ENCODE data around the gene SRPK1. TPM values are rescaled to one million over a fixed set of nuclear protein-coding genes. Genes with fewer than 3 reads are reported as not detected.
A peak's percentile ranks its signal among the peaks of the same experiment; 100 is the strongest.
"Not testable (repeated sequence)": the region's sequence is repeated elsewhere in the genome, so short reads cannot be mapped to it uniquely, and the experiment has no call there.

SRPK1 gene
- total and polyA plus RNA-seq, 4 donors, result 9.6 to 78.9 (median 23.6) TPM

DNA sequence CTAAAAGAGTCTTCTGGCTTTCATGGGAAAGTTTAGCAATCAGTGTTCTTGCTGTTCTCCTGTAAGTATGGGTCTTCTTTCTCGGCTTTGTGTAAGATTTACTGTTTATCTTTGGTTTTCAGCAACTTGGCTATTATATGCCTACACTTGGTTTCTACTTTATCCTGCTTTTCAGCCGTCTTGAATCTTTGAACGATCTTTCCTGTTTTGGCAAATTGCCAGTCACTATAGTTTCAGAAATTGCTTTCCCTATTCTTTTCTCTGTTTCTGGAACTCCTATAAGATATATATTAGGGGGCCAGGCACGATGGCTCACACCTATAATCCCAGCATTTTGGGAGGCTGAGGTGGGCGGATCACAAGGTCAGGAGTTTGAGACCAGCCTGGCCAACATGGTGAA lies 14.6 kb upstream of the SRPK1 start:
- no peaks in the 10 kb centered on the region for H3K36me3 ChIP-seq (ENCODE audit: control insufficient read depth in 4 of 4, insufficient read depth in 4 of 4, low read length in 4 of 4)
- no peak for ATAC-seq (ENCODE audit: insufficient read depth, low FRiP score)
- peaks cover 0 to 4% (median 0%) of the 10 kb centered on the region in 4 donors for H3K9me3 ChIP-seq (ENCODE audit: control insufficient read depth in 4 of 4, insufficient read depth in 3 of 4, low read length in 3 of 4)
- H3K4me3 ChIP-seq, result no peak overlapping the region
- 61 to 63% methylated on average over 5 of the region's 5 CpGs for WGBS, 2 donors
- H3K27me3 ChIP-seq (ENCODE audit: control insufficient read depth in 3 of 3, insufficient read depth in 3 of 3, low read length in 2 of 3), result no peaks in the 10 kb centered on the region
- no peak overlapping the region for H3K9ac ChIP-seq (ENCODE audit: insufficient read depth in 1 of 2, low read length in 2 of 2)
- TF ChIP-seq CTCF (IDR thresholded peaks at IDR 0.05; ENCODE audit: control extremely low read depth, extremely low read depth), result no peak
- no peak overlapping the region for H3K27ac ChIP-seq (ENCODE audit: low read depth in 1 of 2, low read length in 1 of 2)
- no peak for DNase-seq
- H3K4me1 ChIP-seq (ENCODE audit: control insufficient read depth in 5 of 5, insufficient read depth in 5 of 5, low read length in 5 of 5), result no peaks in the 10 kb centered on the region

- WGBS, 2 donors, result 46 to 81% methylated on average over 2 of the region's 2 CpGs
- no peak overlapping the region for H3K9ac ChIP-seq (ENCODE audit: insufficient read depth in 1 of 2, low read length in 2 of 2)
- no peak overlapping the region for H3K4me3 ChIP-seq
- no peaks in the 10 kb centered on the region for H3K4me1 ChIP-seq (ENCODE audit: control insufficient read depth in 5 of 5, insufficient read depth in 5 of 5, low read length in 5 of 5)
- no peaks in the 10 kb centered on the region for H3K36me3 ChIP-seq (ENCODE audit: control insufficient read depth in 4 of 4, insufficient read depth in 4 of 4, low read length in 4 of 4)
- H3K27me3 ChIP-seq (ENCODE audit: control insufficient read depth in 3 of 3, insufficient read depth in 3 of 3, low read length in 2 of 3), result no peaks in the 10 kb centered on the region
- H3K9me3 ChIP-seq (ENCODE audit: control insufficient read depth in 4 of 4, insufficient read depth in 3 of 4, low read length in 3 of 4), result peaks cover 0 to 4% (median 0%) of the 10 kb centered on the region in 4 donors
- ATAC-seq (ENCODE audit: insufficient read depth, low FRiP score), result no peak
- DNase-seq, result peak in 1 of 3 donors; percentile 28
- H3K27ac ChIP-seq (ENCODE audit: low read depth in 1 of 2, low read length in 1 of 2), result no peak overlapping the region
- TF ChIP-seq CTCF (IDR thresholded peaks at IDR 0.05; ENCODE audit: control extremely low read depth, extremely low read depth), result no peak
Measured at GRCh38 chr6:35933844-35934243, 12.9 kb upstream of the SRPK1 start.

DNA sequence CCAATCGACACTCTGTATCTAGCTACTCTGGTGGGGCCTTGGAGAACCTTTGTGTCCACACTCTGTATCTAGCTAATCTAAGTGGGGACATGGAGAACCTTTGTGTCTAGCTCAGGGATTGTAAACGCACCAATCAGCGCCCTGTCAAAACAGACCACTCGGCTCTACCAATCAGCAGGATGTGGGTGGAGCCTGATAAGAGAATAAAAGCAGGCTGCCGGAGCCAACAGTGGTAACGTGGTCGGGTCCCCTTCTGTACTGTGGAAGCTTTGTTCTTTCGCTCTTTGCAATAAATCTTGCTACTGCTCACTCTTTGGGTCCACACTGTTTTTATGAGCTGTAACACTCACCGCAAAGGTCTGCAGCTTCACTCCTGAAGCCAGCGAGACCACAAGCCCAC lies 11.0 kb upstream of the SRPK1 start:
- DNase-seq; H3K9me3 ChIP-seq (ENCODE audit: control insufficient read depth in 4 of 4, insufficient read depth in 3 of 4, low read length in 3 of 4); H3K27me3 ChIP-seq (ENCODE audit: control insufficient read depth in 3 of 3, insufficient read depth in 3 of 3, low read length in 2 of 3); H3K27ac ChIP-seq (ENCODE audit: low read depth in 1 of 2, low read length in 1 of 2); H3K9ac ChIP-seq (ENCODE audit: insufficient read depth in 1 of 2, low read length in 2 of 2); H3K4me3 ChIP-seq; ATAC-seq (ENCODE audit: insufficient read depth, low FRiP score); H3K4me1 ChIP-seq (ENCODE audit: control insufficient read depth in 5 of 5, insufficient read depth in 5 of 5, low read length in 5 of 5); H3K36me3 ChIP-seq (ENCODE audit: control insufficient read depth in 4 of 4, insufficient read depth in 4 of 4, low read length in 4 of 4): not testable (repeated sequence)
- 89 to 90% methylated on average over 10 of the region's 10 CpGs for WGBS, 2 donors

GRCh38 chr6:35931120-35931561 lies 10.2 kb upstream of the SRPK1 start:
- Histone ChIP-seq H3K9ac (ENCODE audit: insufficient read depth in 1 of 2, low read length in 2 of 2) (no peak overlapping the region), H3K36me3 (ENCODE audit: control insufficient read depth in 4 of 4, insufficient read depth in 4 of 4, low read length in 4 of 4) (no peaks in the 10 kb centered on the region), H3K4me1 (ENCODE audit: control insufficient read depth in 5 of 5, insufficient read depth in 5 of 5, low read length in 5 of 5) (no peaks in the 10 kb centered on the region), H3K4me3 (no peak overlapping the region), H3K27ac (ENCODE audit: low read depth in 1 of 2, low read length in 1 of 2) (no peak overlapping the region), H3K9me3 (ENCODE audit: control insufficient read depth in 4 of 4, insufficient read depth in 3 of 4, low read length in 3 of 4) (no peaks in the 10 kb centered on the region), H3K27me3 (ENCODE audit: control insufficient read depth in 3 of 3, insufficient read depth in 3 of 3, low read length in 2 of 3) (no peaks in the 10 kb centered on the region)
- TF ChIP-seq CTCF (IDR thresholded peaks at IDR 0.05; ENCODE audit: control extremely low read depth, extremely low read depth), result no peak
- WGBS, 2 donors, result 76 to 91% methylated on average over 29 to 30 of the region's 30 CpGs
- DNase-seq, result peak in 1 of 3 donors; percentile 19
- no peak for ATAC-seq (ENCODE audit: insufficient read depth, low FRiP score)

All from lung (tissue), 12 donors.